Endodermal cell (in vitro differentiated cells): ENCODE results near the gene METRN. TPM values are rescaled to one million over a fixed set of nuclear protein-coding genes. Genes with fewer than 3 reads are reported as not detected.
"Not testable (repeated sequence)": the region's sequence is repeated elsewhere in the genome, so short reads cannot be mapped to it uniquely, and the experiment has no call there.

Source experiments
- DNase-seq: peaks from one replicate; pipeline ENCODE4 v3.0.0-alpha.2; 2017
- H3K27ac ChIP-seq: 2 replicates; pipeline ENCODE4 v1.5.1; 2013; ENCODE audit warnings: mild to moderate bottlenecking, low read depth, low read length, moderate library complexity
- H3K27me3 ChIP-seq: 2 replicates; pipeline ENCODE4 v1.6.1; 2013; ENCODE audit warnings: mild to moderate bottlenecking, low read length, moderate library complexity; ENCODE audit not compliant: insufficient read depth, control insufficient read depth, poor library complexity, severe bottlenecking
- H3K36me3 ChIP-seq: 2 replicates; pipeline ENCODE4 v1.7.0; 2013; ENCODE audit warnings: mild to moderate bottlenecking, low read length, moderate library complexity; ENCODE audit not compliant: control insufficient read depth, insufficient read depth
- H3K4me1 ChIP-seq: one replicate; pipeline ENCODE4 v1.7.0; 2013; ENCODE audit warnings: low read length; ENCODE audit not compliant: control insufficient read depth, insufficient read depth
- H3K4me3 ChIP-seq: 2 replicates; pipeline ENCODE4 v1.5.1; 2013; ENCODE audit warnings: mild to moderate bottlenecking, low read length, moderate library complexity
- H3K9ac ChIP-seq: 2 replicates; pipeline ENCODE4 v1.6.1; 2013; ENCODE audit warnings: mild to moderate bottlenecking, low read length, moderate library complexity; ENCODE audit not compliant: poor library complexity, severe bottlenecking; ENCODE audit errors: extremely low read depth
- H3K9me3 ChIP-seq: 2 replicates; pipeline ENCODE4 v1.6.1; 2013; ENCODE audit warnings: mild to moderate bottlenecking, low read length, moderate library complexity; ENCODE audit not compliant: control insufficient read depth
- H3K27ac Mint-ChIP-seq: 2 replicates; pipeline ENCODE4 v1.8.0; 2020; ENCODE audit warnings: mixed read lengths
- H3K27me3 Mint-ChIP-seq: 2 replicates; pipeline ENCODE4 v1.8.0; 2021; ENCODE audit warnings: mild to moderate bottlenecking, mixed read lengths; ENCODE audit not compliant: insufficient read depth
- H3K36me3 Mint-ChIP-seq: 2 replicates; pipeline ENCODE4 v1.8.0; 2020; ENCODE audit warnings: low read depth, mixed read lengths
- H3K4me1 Mint-ChIP-seq: 2 replicates; pipeline ENCODE4 v1.8.0; 2020; ENCODE audit warnings: mixed read lengths
- H3K4me3 Mint-ChIP-seq: 2 replicates; pipeline ENCODE4 v1.8.0; 2020; ENCODE audit warnings: mild to moderate bottlenecking, moderate library complexity, mixed read lengths
- H3K9me3 Mint-ChIP-seq: 2 replicates; pipeline ENCODE4 v1.8.0; 2020; ENCODE audit warnings: mild to moderate bottlenecking, mixed read lengths
- CTCF ChIP-seq: fragments of 200-600 bp; sonication (generic); conservative IDR thresholded peaks from 2 replicates; pipeline ENCODE4 v1.5.0; 2021; ENCODE audit warnings: antibody characterized with exemption, mild to moderate bottlenecking
- WGBS, 2 experiments: methylation state at CpG; one replicate each; pipeline versions ENCODE4 v1.1.5 to v1.1.7; 2013; ENCODE audit warnings: missing lambda C conversion rate in 2 of 2, mixed read lengths in 1 of 2; ENCODE audit not compliant: insufficient coverage in 1 of 2, insufficient read length in 1 of 2; 5-methylcytosine and 5-hydroxymethylcytosine counted together
- total RNA-seq, 2 donors: library from RNA; stranded (reverse); fragmentation: NEBNext Ultra II Directional in 1 of 2; extraction: Animal tissue kit (Norgen Biotek cat#: 25700) in 1 of 2; gene quantifications; 2 replicates in 1 of 2; 3 replicates in 1 of 2; pipeline ENCODE4 v1.2.1, GENCODE V29; 2021

Gene METRN
- total RNA-seq, 2 donors from 2014 or later = 33.4 to 38.5 TPM

- Histone ChIP-seq H3K27ac (peak overlapping the region; percentile 97), H3K4me1 (no peaks in the 10 kb centered on the region), H3K9ac (no peak overlapping the region), H3K9me3 (no peaks in the 10 kb centered on the region), H3K27me3 (peaks cover 75% of the 10 kb centered on the region), H3K36me3 (no peaks in the 10 kb centered on the region), H3K4me3 (no peak overlapping the region)
- no peak for TF ChIP-seq CTCF
- no peak overlapping the region for H3K4me3 Mint-ChIP-seq
- H3K27me3 Mint-ChIP-seq = peaks cover 69% of the 10 kb centered on the region
- H3K9me3 Mint-ChIP-seq = no peaks in the 10 kb centered on the region
- 80 to 84% methylated on average over 10 to 12 of the region's 12 CpGs for WGBS, 2 experiments
- H3K4me1 Mint-ChIP-seq = peaks cover 3% of the 10 kb centered on the region
- H3K27ac Mint-ChIP-seq = no peak overlapping the region
- no peaks in the 10 kb centered on the region for H3K36me3 Mint-ChIP-seq
- DNase-seq = no peak
Measured at GRCh38 chr16:711084-711483, 3.8 kb upstream of the METRN start.

DNA sequence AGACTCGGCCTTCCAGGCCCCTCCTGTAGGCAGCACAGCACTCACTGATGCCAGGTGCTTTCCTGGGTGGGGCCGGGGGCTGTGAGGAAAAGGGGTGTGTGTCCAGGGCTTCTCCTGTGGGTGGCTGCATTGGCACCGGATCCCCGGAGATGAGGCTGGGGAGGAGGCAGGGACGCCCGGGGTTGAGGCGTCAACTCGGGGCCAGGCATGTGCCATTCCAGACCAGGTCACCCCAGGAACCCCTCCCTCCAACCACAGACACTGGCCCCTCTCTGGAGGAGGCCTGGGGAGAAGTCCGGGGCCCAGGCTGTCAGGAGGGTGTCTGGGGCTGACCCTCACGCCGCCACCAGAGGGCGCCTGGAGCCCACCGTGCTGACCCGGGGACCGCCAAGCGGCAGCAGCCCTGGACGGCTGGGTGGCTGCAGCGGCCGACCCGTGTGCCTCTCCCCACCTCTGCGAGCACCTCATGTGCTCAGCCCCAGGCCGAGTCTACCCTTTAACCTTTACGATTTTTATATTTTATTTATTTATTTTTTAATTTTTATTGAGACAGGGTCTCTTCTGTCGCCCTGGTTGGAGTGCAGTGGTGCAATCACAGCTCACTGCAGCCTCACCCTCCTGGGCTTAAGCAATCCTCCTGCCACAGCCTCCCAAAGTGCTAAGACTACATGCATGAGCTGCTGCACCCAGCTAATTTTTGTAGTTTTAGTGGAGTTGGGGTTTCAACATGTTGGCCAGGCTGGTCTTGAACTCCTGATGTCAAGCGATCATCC lies 3.2 kb upstream of the METRN start:
- no peaks in the 10 kb centered on the region for H3K9me3 ChIP-seq
- Mint-ChIP-seq H3K4me1 (peaks cover 6% of the 10 kb centered on the region), H3K4me3 (no peak overlapping the region), H3K27ac (no peak overlapping the region), H3K9me3 (no peaks in the 10 kb centered on the region), H3K36me3 (no peaks in the 10 kb centered on the region), H3K27me3 (peaks cover 67% of the 10 kb centered on the region)
- peak; percentile 94 for DNase-seq
- no peak overlapping the region for H3K4me3 ChIP-seq
- peaks cover 73% of the 10 kb centered on the region for H3K27me3 ChIP-seq
- H3K4me1 ChIP-seq = peaks cover 4% of the 10 kb centered on the region
- no peak overlapping the region for H3K9ac ChIP-seq
- peak; percentile 99 for TF ChIP-seq CTCF
- WGBS, 2 experiments = 8 to 19% methylated on average over 11 to 23 of the region's 25 CpGs
- H3K36me3 ChIP-seq = no peaks in the 10 kb centered on the region
- no peak overlapping the region for H3K27ac ChIP-seq

DNA sequence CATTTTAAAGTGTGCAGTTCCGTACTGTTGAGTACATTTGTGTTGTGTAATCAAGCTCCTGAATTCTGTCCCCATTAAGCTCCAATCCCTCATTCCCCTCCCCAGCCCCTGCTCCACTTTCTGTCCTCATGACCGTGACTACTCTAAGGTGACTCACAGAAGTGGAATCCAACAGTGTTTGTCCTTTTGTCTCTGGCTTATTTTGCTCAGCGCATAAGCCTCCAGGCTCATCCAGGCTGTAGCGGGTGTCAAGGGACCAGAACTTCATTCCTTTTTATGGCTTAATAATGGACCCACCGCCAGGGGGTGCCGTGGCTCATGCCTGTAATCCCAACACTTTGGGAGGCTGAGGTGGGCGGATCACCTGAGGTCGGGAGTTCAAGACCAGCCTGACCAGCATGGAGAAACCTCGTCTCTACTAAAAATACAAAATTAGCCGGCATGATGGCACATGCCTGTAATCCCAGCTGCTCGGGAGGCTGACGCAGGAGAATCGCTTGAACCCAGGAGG lies 2.1 kb upstream of the METRN start:
- peak; percentile 91 for DNase-seq
- not testable (repeated sequence) for H3K9ac ChIP-seq, H3K9me3 ChIP-seq, H3K4me3 Mint-ChIP-seq, H3K36me3 ChIP-seq, H3K36me3 Mint-ChIP-seq, H3K27ac ChIP-seq, H3K4me1 Mint-ChIP-seq, H3K4me1 ChIP-seq, H3K4me3 ChIP-seq, H3K9me3 Mint-ChIP-seq
- peak; percentile 76 for TF ChIP-seq CTCF
- Mint-ChIP-seq H3K27me3 (peaks cover 58% of the 10 kb centered on the region), H3K27ac (peak overlapping the region; percentile 75)
- 24 to 57% methylated on average over 5 to 13 of the region's 13 CpGs for WGBS, 2 experiments
- peaks cover 62% of the 10 kb centered on the region for H3K27me3 ChIP-seq
